Stimulated activated CD8-positive, alpha-beta memory T cell treated with anti-CD3 and anti-CD28 coated beads, Interleukin-4, amount 100 ng/mL, for 4 hours (primary cell): ENCODE measurements around the gene CALML5.
"Not testable (repeated sequence)": the region's sequence is repeated elsewhere in the genome, so short reads cannot be mapped to it uniquely, and the experiment has no call there.

Source experiments
- DNase-seq, 2 donors: peaks; one replicate each; pipeline ENCODE4 v3.0.0-alpha.2; 2020; ENCODE audit warnings: low read depth in 2 of 2, low spot score in 1 of 2

CALML5 gene

GRCh38 chr10:5484205-5484604 lies 15.2 kb downstream of the CALML5 start:
- no peak for DNase-seq

- no peak for DNase-seq
Observed at GRCh38 chr10:5482016-5482415, 17.4 kb downstream of the CALML5 start.

DNA sequence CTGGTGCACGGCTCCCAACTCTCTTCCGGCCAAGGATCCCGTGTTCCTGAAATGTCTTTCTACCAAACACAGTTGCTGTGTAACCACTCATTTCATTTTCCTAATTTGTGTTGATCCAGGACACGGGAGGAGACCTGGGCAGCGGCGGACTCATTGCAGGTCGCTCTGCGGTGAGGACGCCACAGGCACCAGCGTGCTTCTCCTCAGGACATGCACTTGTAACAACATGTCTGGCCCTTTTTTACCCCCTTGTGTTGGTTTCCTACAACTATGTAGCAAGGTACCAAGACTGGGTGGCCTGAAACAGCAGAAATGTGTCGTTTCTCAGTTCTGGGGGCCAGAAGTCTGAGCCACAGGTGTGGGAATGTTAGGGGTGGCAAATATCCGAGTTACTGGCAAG lies 18.2 kb downstream of the CALML5 start:
- DNase-seq, result no peak

GRCh38 chr10:5480162-5480941 lies 19.0 kb downstream of the CALML5 start:
- no peak for DNase-seq

GRCh38 chr10:5479481-5480161 lies 19.7 kb downstream of the CALML5 start:
- DNase-seq, result no peak

DNA sequence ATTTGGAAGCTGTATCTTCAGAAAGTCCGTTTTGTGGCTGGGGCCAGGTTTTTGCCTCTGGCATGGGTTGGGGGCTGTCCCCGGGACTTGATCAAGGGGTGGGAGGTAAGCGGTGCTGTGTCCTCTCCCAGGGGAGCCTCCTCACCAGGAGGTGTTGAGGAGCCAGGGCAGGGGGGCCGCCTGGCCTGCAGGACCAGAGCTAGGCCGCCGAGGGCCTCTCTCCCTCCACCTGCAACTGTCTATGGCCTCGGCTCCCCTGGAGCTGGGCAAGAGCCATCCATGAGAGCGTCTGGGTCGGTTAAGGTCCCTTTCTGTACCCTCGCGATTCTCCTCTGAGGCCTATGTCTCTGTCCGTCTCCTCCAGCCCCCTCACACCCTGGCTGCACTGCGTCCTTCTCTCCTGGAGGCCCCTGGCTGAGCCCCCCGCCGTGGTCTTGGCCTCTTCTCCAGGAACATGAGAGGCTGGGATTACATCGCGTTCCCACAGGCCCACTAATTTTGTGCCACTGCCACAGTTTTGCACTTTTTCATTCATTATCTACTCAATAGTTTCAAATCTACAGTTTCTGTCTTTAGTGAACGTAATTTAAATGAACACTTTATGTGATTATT lies 20.6 kb downstream of the CALML5 start:
- DNase-seq, result no peak

DNA sequence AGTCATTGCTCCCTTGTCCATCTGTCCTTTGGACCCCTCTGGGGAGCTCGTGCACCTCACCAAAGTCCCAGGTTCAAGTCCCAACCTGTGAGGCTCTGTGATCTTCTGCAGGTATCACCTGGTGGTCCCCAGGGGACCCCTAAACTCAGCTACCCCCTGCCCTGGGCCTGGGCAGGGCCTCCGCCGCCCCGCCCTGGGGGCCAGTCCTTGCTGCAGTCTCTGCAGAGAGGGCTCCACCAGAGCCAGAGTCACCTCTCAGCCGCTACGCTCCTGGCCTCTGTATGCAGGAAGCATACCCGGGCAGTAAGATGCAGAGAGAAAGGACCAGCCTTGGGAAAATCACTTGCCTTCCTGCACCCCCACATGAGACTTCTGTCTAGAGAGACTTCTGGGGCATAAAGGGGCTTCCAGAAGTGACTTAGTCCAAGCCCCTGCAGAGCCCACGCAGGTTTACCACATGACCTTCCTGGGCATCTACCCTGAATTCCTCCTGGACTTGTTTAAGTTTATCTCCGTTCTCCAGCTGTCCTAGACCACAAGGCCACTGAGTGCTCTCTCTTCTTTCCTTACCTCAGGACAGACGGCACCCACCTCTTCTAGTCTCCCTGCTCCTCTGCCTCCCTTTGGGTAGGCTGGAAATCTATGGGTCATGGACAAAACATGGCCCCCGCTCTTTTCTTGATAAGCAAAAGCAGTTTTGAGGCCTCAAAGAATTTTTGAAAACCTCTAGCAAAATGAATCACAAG lies 21.2 kb downstream of the CALML5 start:
- DNase-seq, result no peak

- DNase-seq, result no peak
Observed at GRCh38 chr10:5476918-5477525, 22.3 kb downstream of the CALML5 start.

GRCh38 chr10:5475974-5476807 lies 23.2 kb downstream of the CALML5 start:
- not testable (repeated sequence) for DNase-seq

GRCh38 chr10:5475088-5475487 lies 24.3 kb downstream of the CALML5 start:
- DNase-seq, result not testable (repeated sequence)

GRCh38 chr10:5474642-5475041 lies 24.7 kb downstream of the CALML5 start:
- not testable (repeated sequence) for DNase-seq

GRCh38 chr10:5470062-5470751 lies 29.2 kb downstream of the CALML5 start:
- DNase-seq, result no peak

DNA sequence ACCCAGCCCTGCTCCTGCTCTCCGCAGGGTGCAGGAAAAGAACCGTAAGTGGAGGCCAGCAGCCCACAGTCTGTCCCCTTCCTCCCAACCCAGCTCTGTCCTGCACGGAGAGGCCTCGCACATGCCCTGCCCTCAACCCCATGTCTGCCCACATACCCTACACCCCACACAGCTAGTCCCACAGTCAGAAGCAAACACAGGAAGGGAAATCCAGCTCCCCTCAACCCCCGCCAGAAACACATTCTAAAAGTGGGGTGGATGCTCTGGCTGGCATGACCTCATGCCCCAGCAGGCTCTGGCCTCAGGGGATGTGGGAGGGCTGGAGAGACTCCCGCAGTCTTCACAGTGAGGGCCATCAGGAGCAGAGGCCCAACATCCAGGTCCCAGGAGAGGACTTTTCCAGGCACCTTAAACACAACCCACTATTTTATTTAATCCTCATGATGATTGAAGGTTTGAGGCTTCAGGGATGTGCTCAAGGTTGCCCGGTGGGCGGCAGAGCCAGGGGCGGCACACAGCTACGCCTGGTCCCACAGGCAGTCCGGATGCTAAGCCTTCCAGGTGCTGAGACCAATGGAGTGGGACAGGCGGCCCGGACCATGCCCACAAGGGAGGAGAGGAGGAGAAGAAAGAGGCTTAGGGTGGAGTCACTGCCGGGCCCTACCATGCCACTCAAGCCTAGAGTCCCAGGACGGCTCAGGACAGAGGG lies 29.9 kb downstream of the CALML5 start:
- no peak for DNase-seq

- DNase-seq, result no peak
Observed at GRCh38 chr10:5468262-5469106, 30.9 kb downstream of the CALML5 start.

GRCh38 chr10:5467634-5468255 lies 31.6 kb downstream of the CALML5 start:
- DNase-seq, result no peak

DNA sequence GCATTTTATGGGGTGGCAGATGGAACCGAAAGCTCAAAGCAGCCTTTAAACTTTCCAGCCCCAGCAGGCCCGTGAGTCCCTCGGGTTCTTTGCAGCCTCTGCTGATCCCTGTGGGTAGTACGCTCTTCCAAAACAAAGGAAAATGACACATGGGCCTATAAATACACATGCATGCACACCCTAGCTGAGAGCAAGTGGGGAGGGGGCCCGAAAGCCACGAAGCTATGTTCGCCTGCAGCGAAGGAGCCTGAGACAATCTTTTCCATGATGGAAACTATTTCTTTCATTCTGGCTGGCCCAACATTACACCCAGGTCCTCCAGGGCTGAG lies 32.2 kb downstream of the CALML5 start:
- DNase-seq, result no peak

DNA sequence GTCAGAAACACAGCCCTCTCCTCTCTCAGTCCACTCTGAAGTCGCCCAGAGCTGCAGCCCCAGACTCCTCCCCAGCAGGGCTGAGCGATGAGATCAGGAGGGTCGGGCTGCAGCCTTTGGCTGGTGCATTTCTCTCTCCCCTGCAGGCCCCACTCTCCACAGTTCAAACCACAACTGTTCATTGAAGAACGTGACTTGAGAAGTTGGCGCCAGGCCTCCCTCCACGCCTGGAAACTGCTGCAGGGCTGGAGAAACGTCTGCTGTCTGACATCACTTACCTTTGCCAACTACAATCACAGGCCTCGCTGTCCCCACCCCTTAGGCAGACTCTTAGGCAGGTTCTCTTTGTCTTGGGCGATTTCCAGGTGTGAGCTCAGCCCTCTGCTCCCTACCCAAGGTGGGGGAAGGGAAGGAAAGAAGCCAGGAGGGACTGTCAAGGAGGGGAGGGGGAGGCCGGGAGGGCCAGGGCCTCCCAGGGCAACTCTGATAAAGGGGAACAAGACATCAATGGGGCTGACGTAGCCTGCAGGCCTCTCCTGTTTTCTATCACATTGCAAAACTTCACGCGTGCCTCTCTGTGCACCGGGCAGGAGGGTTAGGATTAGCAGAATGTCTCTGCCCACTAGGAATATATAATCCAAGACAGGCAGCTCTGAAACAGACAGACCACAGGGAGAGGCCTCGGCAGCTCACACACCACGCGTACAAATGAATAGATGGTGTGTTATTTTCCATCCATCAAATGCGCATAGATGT lies 32.7 kb downstream of the CALML5 start:
- no peak for DNase-seq
